Activated T-cell treated with anti-CD3 and anti-CD28 coated beads, Interleukin-2, amount 50 U/mL, for 48 hours (primary cell): ENCODE data around the gene MAGI3.
A peak's percentile ranks its signal among the peaks of the same experiment; 100 is the strongest.

Experiments used
- DNase-seq, 2 experiments: peaks; one replicate each; pipeline ENCODE4 v3.0.0-alpha.2; 2020

The MAGI3 gene

GRCh38 chr1:113389953-113390834 is at the start of gene MAGI3:
TSS of gene MAGI3 (plus strand) at chr1:113390515. CDS start at chr1:113391034, 519 bp downstream.
- peak; percentile 98 for DNase-seq

- DNase-seq, result no peak
Observed at GRCh38 chr1:113353580-113353979, 36.7 kb upstream of the MAGI3 start.

GRCh38 chr1:113363935-113364334 is 26.4 kb upstream of the MAGI3 start:
- DNase-seq, result no peak

GRCh38 chr1:113369040-113369439 is 21.3 kb upstream of the MAGI3 start:
- no peak for DNase-seq

GRCh38 chr1:113369699-113370098 is 20.6 kb upstream of the MAGI3 start:
- DNase-seq, result no peak

- no peak for DNase-seq
Observed at GRCh38 chr1:113370868-113371267, 19.4 kb upstream of the MAGI3 start.

GRCh38 chr1:113372546-113372945 is 17.8 kb upstream of the MAGI3 start:
- no peak for DNase-seq

GRCh38 chr1:113373644-113374043 is 16.7 kb upstream of the MAGI3 start:
- DNase-seq, result no peak

- no peak for DNase-seq
Observed at GRCh38 chr1:113375878-113376277, 14.4 kb upstream of the MAGI3 start.

GRCh38 chr1:113380075-113380474 is 10.2 kb upstream of the MAGI3 start:
- DNase-seq, result no peak

GRCh38 chr1:113388017-113388620 is 2.2 kb upstream of the MAGI3 start:
- no peak for DNase-seq

- DNase-seq, result peak; percentile 21
Observed at GRCh38 chr1:113388621-113389358, 1.5 kb upstream of the MAGI3 start.

- DNase-seq, result no peak
Observed at GRCh38 chr1:113389359-113389952, 859 bp upstream of the MAGI3 start.

GRCh38 chr1:113390871-113391648 is 745 bp downstream of the MAGI3 start:
- peak; percentile 70 to 75 for DNase-seq

GRCh38 chr1:113391649-113392271 is 1.4 kb downstream of the MAGI3 start:
- DNase-seq, result peak; percentile 27 to 31

- no peak for DNase-seq
Observed at GRCh38 chr1:113392541-113393128, 2.3 kb downstream of the MAGI3 start.

GRCh38 chr1:113394043-113394862 is 3.9 kb downstream of the MAGI3 start:
- no peak for DNase-seq

- no peak for DNase-seq
Observed at GRCh38 chr1:113394863-113395259, 4.5 kb downstream of the MAGI3 start.

- no peak for DNase-seq
Observed at GRCh38 chr1:113396102-113396501, 5.8 kb downstream of the MAGI3 start.

- no peak for DNase-seq
Observed at GRCh38 chr1:113396585-113396984, 6.3 kb downstream of the MAGI3 start.
